SIG-M5 (cell line): ENCODE results near the gene STUB1.

ENCODE experiments used
- DNase-seq: peaks from one replicate; lab custom pipeline; 2025; lab: John Stamatoyannopoulos, UW

The STUB1 gene

GRCh38 chr16:694863-695354 lies 14.7 kb downstream of the STUB1 start:
- no peak for DNase-seq

DNA sequence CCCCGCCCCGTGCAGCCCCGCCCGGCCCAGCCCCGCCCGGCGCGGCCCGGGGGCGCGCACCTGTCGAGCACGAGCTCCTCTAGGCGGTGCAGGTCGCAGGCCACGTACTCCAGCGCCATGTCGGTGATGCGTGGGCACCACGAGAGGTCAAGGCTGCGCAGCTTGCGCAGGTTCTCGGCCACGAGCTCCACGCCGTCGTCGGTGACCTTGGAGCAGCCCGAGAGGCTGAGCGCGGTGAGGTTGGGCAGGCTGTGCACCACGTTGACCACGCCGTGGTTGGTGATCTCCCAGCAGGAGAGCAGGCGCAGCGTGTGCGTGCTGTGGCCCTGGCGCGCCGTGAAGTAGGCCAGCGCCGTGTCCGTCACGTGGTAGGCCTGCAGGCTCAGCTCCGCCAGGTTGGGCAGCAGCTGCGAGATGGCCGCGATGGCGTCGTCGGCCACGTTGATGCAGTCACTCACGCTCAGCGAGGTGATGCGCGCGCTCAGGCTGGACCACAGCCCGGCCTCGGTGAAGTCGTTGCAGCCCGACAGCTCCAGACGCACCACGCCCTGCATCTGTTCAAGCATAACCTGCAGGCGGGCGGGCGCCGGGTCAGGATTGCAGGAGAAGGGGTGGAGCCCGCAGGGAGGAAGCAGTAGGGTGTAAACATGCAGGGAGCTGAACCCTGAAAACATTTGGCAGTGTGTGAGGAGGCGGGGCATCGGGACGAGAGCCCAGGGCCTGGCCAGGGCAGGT lies 15.3 kb downstream of the STUB1 start:
- no peak for DNase-seq

DNA sequence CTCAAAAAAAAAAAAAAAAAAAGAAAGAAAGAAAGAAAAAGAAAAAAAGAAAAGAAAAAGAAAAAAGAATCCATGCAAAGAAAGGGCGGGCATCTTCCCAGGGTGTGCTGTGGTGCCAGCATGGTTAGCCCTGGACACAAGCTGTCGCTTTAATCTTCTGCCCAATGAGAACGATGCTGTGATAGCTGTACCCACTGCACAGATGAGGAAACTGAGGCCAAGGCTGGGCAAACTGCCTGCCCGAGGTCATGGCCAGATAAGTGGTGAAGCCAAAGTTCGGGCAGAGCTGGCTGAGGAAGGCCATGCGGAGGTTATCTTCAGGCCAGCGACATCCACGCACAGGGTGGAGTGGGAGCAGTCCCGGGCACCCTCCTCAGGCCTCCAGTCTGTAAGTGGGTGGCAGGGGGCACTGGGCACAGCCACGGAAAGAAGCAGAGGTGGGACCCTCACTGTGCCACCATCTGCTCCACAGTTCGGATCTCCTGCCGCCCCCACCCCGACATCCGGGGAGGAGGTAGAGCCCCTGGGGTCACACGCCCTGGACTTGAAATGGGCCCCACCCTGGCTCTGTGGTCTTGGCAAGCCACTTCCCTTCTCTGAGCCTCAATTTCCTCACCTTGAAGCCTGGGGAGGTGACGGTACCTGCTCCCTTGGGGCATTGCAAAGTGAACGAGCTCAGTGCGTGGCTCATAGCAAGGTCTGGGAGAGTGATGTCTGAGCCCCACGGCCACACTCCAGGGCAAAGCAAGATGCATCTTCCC lies 18.9 kb downstream of the STUB1 start:
- DNase-seq, result no peak

DNA sequence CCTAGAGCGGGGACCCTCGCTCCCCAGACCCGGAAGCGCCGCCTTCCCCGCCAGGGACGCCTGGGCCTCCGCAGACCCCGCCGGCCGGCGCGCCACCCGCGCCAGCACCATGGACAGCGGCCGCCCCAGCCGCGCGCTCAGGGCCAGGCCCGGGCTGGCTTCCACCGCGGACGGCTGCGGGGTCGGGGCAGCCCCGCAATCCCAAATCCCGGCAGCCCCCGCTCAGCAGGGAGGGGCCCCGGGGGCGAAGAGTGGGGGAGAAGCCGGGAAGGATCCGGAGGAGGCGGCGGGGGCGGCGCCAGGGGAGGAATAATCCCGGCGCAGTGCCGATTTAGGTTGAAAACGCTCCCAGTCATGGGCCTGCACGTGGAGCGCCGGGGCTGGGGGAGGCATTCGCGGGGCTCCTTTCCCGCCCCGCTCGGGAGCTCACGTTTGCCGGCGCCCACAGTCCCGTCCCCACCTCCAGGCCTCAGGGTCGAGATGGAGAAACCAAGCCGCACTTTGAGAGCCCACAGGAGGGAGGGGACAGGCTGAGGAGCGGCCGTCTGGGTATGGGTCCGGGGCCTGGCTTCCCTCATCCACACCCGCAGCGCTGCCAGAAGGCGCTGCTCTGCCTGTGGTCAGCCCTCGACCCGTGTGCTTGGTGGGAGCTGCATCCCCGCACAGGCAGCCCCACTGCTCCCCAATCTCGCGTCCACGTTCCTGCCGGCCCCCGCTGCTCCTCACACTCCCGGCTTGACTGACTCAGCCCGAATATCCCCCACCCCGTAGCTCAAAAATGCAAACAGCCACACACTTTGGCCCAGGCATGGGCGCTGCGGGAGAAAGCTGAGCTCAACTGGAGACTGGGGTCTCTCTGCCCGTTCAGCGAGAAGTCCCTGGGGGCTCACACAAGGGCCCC lies 20.7 kb downstream of the STUB1 start:
- DNase-seq, result no peak

DNA sequence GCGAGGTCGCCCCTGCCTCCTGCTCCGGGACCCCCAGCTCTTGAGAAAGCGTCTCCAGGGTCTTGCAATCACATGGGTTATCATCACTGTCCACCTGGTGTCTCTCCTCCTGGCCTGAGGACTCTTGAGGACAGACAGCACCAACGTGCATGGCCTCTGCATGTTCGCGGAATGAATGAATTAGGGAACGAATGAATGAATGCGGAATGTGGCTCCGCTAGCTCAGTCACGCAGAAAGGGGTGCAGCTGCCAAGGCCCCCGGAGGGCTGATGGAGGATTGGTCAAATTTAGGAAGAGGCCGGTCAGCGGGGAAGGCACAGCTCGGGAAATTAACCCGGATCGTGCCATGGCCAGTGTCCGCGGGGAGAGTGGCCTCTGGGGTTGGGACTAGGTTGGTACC lies 22.1 kb downstream of the STUB1 start:
- no peak for DNase-seq

DNA sequence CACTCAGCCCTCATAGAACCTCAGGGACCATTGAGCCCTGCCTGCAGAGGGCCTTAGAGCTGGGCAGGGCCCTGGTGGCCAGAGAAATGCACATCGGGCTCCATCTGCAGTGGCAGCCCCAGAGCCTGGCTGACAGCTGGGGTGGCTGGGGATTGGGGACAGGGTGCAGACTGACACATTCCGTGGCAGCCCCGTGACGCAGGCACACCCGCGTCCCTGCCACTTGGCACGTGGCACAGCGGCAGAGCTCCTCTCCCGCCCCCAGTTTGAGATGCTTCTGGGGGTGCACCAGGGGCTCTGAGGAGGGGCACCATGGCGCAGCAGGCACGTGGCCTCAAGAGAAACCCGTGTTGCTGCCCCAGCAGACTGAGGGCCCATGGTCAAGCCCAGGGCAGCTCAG lies 23.2 kb downstream of the STUB1 start:
- DNase-seq, result no peak

- no peak for DNase-seq
Measured at GRCh38 chr16:704047-704446, 23.8 kb downstream of the STUB1 start.

DNA sequence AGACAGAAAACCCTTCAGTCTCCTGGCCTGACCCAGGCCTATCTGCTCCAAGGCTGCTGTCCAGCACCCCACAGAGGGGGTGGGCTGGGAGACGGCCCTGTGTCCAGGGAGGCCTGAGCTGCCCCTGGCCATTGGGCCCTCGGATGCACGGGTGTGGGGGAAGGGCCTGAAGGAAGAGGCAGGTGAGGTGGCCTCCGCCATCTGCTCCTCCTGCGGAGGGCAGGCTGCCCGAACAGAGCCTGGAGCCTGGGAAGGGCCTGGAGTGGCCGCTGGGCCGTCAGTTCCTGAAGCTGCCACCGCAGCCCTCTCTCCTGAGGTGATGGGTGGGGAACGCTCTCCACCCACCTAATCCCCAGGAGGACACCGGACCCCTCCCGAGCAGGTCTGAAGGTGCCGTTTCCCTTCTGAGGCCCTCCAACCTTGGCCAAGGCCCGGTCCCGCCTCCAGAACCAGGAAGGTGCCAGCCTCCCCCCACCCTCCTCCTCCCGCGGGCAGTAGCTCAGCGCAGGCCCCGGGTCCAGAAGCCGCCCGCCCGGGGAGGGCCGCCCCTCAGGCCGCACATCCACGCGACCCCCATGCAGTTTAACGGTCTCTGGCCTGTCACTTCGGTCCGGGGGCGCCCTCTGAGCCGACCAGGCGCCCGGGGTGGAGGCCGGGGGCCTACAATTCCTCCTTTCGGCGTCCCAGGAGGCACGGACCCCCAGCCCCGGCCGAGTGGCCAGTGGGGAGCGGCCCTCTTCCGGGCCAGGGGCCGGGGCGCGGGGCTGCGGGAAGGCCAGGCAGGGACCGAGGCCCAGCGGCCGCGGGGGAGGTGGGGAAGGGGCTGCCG lies 24.6 kb downstream of the STUB1 start:
- DNase-seq, result no peak

- DNase-seq, result no peak
Measured at GRCh38 chr16:705431-706188, 25.4 kb downstream of the STUB1 start, which contains the start of gene FBXL16. FBXL16 (minus strand) TSS chr16:705801; CDS start chr16:697405, 8,396 bp downstream.

DNA sequence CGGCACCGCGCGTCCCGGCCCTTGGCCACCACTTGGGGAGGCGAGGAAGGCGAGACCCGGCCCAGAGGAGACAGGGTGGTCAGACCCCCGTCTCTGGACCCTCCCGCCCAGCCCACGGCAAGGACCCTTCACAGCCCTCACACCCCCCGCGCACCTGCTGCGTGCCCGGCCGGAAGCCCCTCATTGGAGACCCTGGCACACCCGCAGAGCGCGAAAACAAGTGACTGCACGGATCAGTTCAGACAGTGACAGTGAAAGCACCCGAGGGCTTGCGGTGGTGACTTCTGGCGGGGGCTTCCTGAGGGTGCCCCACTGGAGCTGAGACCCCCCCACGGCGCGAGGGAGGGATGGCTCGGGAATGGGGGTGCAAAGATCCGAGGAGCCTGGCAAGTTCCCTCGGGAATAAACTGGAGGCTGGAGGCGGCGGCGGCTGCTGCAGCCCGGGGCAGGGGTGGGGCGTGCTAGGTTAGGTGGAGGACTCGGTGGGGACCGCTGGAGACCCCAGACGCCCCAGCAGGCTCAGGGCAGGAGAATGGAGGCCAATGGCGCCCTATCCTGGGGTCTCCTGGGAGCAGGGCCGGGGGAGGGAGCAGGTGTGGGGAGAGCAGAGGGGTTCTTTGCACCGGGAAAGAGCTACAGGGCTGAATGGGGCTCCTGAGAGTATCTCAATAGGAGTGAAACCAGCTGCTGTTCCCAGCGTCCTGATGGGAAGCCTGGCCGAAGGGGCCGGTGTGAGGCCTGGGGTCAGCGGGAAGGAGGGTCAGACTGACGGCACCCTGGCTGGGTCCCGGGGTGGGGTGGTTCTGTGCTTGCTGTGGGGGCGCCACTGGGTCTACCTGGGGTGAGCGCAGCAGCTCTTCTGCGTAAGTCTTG lies 26.2 kb downstream of the STUB1 start:
- DNase-seq, result no peak

DNA sequence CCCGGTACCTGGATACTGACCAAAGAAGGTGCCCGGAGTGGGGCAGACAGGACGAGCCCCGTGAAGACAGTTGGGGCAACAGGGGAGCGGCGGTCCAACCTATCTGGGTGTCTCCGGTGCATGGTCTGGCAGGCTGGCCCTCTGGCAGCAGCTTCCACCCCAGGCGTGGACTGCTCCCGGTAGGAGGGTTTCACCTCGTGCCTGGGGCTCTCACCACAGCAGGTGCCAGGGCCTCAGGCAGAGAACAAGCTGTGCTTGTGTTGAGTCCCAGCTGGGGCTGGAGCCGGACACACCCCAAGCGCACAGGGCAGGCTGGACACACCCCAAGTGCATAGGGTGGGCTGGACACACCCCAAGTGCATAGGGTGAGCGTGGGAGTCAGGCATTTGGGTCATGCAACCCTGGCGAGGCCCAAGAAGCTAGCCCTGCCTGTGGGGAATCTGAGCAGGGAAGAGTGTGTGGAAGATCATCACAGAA lies 26.9 kb downstream of the STUB1 start:
- DNase-seq, result no peak

GRCh38 chr16:708019-708418 lies 27.8 kb downstream of the STUB1 start:
- DNase-seq, result no peak

DNA sequence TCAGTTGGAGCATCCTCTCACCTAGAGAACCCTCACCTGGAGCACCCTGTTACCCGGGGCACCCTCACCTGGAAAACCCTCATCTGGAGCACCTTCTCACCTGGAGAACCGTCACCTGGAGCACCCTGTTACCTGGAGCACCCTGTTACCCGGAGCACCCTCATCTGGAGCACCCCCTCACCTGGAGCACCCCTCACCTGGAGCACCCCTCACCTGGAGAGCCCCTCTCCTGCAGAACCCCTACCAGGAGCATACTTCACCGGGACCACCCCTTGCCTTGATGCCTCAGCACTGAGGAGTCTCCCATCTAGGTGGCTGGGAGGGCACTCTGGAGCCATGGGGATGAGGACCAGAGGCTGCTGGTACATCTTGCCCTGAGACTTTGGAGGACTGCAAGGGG lies 28.7 kb downstream of the STUB1 start:
- DNase-seq, result no peak

GRCh38 chr16:709566-710499 lies 29.6 kb downstream of the STUB1 start:
- no peak for DNase-seq

- no peak for DNase-seq
Measured at GRCh38 chr16:710500-711075, 30.4 kb downstream of the STUB1 start.

DNA sequence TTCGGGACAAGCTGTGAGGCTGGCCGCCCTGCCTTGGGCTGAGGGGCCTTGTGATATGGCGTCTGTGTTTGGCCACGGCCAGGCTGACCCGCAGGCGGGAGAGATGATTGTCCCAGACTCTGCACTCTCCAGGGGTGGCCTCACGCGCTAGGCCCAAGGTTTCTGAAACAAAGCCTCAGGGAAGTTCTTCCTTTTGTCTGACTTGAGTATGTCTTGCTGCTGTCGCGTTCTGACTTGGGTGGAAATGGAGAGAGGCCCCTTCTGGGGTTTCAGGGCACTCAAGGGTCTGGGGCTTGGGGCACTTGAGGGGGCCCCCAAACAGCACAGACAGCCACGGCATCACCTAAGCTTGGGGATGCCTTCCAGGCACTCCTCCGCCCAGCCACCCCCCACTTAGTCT lies 30.9 kb downstream of the STUB1 start:
- no peak for DNase-seq

- no peak for DNase-seq
Measured at GRCh38 chr16:711548-712320, 31.5 kb downstream of the STUB1 start.
